ENCODE results near the gene CDC5L.

- TF ChIP-seq CTCF (IDR thresholded peaks at IDR 0.05): no peak
- no peak for TF ChIP-seq POLR2A (IDR thresholded peaks at IDR 0.05)
Observed at GRCh38 chr6:44425951-44426350, 38.4 kb downstream of the CDC5L start.
